Activated CD8-positive, alpha-beta memory T cell treated with anti-CD3 and anti-CD28 coated beads, Interleukin-2, amount 50 U/mL, for 24 hours (primary cell): ENCODE data around the gene GRK6.

Experiments used
- DNase-seq: peaks from one replicate; pipeline ENCODE4 v3.0.0-alpha.2; 2020; ENCODE audit errors: extremely low read depth

GRK6 gene

GRCh38 chr5:177453852-177454396 is 27.4 kb downstream of the GRK6 start:
- DNase-seq = no peak

DNA sequence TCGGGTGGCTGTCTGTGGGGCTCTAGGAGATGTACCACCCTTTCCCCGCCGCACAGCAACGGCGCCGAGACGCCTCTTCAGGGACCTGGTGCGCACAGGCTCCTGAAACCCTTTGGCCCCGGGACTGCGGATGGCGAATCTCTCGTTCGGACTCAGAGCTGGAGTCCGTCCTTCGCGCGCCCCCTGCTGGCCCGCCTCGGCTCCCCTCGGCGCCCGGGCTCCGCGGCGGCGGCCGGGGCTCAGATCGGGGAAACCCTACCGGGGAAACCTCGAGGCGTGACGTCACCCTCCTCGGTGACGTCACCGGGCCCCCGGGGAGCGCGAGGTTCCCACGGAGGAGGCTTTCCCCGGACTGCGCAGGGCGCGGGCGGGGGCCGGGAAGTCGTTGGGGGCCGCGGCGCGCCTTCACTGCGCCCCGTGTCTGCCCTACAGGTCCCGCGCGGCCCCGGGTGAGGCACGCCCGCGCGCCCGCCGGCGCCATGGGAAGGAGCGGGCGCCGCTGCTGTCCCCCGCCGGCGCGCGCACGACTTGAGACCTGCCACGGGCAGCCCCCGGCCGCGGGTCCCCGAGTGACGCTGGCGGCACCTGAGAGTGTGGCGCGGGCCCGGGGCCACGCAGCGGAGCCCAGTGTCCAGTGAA is 28.0 kb downstream of the GRK6 start:
- DNase-seq = peak; percentile 73

DNA sequence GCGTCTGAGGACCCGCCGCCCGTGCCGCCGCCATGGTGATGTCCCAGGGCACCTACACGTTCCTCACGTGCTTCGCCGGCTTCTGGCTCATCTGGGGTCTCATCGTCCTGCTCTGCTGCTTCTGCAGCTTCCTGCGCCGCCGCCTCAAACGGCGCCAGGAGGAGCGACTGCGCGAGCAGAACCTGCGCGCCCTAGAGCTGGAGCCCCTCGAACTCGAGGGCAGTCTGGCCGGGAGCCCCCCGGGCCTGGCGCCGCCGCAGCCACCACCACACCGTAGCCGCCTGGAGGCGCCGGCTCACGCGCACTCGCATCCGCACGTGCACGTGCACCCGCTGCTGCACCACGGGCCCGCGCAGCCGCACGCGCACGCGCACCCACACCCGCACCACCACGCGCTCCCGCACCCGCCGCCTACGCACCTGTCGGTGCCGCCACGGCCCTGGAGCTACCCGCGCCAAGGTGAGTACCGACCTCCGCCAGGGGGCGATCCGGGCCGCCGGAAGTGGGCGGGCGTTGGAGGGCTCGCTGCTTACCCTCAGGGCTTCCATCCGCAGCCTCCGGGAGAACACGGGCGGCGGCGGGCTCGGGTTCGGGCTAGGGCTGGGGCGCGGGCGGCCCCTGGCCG is 28.7 kb downstream of the GRK6 start:
- peak; percentile 77 for DNase-seq

DNA sequence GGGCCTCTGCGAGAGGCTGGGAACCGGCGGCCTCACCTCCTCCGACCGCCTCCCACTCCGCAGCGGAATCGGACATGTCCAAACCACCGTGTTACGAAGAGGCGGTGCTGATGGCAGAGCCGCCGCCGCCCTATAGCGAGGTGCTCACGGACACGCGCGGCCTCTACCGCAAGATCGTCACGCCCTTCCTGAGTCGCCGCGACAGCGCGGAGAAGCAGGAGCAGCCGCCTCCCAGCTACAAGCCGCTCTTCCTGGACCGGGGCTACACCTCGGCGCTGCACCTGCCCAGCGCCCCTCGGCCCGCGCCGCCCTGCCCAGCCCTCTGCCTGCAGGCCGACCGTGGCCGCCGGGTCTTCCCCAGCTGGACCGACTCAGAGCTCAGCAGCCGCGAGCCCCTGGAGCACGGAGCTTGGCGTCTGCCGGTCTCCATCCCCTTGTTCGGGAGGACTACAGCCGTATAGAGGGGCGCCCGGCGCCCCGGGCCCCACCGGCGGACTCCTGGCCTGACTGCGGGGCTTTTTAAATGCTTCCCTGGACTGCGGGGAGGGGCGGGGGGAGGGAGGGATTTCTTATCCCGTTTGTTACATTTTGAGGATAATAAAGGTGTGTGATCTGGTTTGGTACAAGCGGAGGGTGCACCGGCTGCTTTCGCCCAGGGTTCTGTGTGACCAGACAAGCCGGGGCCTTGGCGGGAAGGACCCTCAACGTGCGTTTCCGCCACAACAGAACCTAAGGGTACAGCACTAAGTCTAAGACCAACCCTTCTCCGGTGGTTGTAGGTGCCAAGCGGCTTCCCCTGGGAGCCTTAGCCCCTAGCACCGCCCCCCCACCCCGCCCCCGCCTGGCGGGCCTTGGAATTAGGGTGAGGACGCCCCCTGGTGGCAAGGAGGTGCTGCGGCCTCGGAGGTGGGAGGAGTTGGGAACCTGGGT is 29.4 kb downstream of the GRK6 start:
- peak; percentile 88 for DNase-seq

DNA sequence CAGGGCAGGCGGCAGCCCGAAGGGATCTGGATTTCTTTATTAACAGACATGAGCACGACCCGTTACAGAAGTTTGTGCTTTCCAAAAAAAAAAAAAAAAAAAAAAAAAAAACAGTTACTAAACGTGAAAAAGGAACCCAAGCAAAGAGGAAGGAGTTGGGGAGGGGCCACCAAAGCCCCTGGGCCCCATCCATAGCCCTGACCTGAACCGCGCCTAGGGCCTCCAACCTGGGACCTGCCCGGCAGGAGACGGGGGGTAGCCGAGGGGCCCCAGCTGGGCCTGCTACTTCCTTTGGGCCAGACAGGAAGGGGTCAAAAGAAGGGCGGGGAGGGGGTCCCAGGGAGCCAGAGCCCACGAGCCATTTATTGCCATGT is 30.1 kb downstream of the GRK6 start:
- no peak for DNase-seq

DNA sequence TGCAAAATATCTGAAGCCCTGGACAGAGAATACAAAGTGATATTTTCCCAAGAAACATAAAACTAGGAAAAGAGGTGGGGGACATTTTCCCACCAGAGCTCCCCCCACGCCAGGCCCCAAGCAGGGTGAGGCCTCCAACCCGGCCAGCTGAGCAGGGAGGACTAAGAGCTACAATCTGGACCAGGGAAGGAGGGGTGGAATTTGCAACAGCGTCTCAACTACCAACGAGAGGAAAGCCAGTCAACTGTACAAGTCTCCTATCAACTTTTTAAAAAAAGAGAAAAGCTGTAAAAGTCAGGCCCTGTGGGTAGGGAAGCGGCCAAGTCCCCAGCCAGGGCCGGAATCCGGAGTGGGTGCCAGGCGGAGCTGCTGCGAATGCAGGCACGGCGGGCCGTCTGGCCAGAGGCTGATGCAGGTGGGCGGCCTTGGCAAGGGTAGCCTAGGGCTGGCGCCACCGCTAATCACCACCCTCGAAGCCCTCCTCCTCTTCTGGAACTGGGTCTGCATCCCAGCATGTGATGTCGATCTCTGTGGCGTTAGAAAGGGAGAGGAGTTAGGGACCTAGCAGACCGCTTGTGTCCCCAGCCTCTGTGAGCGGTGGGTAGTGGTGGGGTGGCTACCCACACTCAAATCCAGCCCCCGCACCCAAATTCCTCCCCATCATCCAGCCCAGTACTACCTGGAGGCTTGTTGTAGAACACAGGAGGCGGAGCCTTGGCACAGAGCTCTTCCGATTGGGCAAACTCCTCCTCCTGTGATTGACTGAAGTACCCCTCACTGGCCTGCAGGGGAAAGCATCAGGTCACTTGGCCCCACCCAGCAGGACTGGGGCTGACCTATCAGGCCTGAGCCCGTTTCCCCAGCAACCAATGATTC is 30.7 kb downstream of the GRK6 start:
- no peak for DNase-seq

DNA sequence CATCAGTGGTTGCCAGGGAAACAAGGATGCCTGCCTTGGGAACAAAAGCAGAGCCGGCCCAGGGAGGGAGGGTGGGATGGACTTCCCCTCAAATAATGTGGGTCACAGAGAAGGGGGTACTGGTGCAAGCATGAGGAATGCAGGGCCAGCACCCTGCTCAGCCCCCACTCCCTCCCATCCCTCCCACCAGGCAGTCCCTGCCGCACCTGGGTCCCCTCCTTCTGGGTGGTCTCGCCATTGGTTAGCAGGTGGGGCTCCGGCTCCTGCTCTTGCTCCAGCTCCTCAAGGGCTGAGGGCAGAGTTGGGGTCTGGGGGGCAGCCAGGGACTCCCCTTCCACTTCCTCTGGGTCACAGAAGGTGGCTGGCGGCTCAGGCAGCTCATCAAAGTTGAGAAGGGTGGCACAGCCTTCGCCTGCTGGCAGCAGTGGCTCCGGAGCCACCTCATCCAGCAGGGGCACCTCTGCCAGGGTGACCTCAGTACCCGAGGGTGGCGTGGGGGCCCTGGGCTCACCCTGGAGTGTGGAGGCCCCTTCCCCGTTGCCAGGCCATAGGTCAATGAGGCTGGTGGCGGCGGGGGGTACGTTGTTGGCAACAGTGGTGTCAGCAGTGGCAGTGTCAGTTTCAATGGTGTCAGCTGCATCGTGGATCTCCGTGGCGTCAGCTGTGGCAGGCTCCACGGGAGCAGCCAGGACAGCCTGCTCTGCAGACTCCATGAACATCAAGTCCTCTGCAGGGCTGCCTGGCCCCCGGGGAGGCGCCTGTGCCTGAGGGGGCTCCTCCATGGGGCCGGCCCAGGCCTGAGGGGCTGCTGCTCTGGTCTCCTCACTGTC is 31.6 kb downstream of the GRK6 start:
- DNase-seq = no peak

DNA sequence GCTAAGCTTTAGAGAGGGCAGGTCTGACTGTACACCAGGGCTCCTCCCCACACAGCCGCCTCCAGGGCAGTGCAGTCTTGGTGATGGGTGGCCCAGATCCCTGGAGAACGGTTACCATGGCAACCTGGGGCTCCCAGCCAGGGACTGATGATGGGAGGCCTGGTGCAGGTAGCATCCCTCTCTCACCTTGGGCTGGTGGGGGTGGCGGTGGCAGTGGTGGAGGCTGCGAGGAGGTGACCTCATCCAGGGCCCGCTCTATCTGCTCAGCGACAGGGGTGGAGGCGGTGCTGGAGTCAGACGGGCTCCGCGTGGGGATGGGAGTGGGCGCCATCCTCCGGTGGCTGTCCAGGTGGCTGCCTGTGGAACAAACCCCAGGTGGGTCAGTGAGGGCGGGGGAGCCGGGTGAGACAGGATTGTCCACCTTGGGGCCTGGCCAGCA is 32.5 kb downstream of the GRK6 start:
- DNase-seq = no peak

GRCh38 chr5:177459357-177459756 is 32.9 kb downstream of the GRK6 start:
- no peak for DNase-seq

GRCh38 chr5:177459819-177460628 is 33.5 kb downstream of the GRK6 start:
- DNase-seq = no peak

DNA sequence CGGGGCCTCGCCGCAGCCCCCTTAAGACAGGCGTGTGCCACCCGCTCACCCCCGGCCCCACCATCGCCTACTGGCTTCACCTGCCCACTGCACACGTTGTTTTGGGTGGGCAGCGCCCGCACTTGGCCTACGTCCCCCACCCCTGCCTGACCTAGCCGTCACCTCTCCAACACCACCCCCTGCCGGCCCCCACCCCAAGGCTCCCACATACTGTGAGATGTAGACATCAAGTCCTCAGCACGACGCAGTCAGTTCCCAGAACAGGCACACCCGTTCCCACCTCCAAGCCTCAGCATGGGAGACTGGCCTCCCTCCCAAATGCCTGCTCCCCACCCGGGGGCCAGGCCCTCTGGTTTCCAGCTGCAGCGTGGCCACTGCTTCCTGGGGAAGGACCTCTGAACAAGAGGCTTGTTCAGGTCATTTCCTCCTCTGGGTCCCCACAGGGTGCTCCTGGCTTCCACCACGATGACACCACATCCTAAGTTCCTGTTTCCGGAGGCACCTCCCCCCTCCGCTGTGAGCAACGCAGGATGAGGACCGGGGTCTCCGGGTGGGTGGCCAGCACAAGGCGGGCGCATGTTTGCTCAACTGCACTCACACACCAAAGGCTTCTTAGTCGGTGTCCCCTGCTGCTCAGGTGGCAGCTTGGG is 35.7 kb downstream of the GRK6 start:
- no peak for DNase-seq

- no peak for DNase-seq
These were observed 38.6 kb downstream of the GRK6 start for GRCh38 chr5:177465044-177465443.

DNA sequence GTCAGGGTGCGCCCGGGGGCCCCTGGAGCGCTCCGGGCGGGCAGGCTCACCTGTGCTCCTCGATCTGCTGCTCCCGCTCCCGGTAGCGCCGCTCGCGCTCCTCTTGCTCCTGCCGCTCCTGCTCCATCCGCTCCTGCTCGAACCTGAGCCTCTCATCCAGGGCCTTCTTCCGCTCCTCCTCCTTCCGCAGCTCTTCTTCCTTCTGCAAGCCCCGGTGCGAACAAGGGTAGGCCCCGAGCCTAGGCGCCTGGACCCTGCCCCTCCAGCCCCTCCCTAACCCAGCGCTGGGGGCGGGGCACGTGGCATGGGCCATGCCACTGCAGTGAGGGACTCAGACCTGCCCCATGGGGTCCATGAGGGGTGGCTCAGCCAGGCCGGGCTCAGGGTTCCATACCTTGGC is 40.4 kb downstream of the GRK6 start:
- no peak for DNase-seq

- no peak for DNase-seq
These were observed 41.0 kb downstream of the GRK6 start for GRCh38 chr5:177467436-177467835.

DNA sequence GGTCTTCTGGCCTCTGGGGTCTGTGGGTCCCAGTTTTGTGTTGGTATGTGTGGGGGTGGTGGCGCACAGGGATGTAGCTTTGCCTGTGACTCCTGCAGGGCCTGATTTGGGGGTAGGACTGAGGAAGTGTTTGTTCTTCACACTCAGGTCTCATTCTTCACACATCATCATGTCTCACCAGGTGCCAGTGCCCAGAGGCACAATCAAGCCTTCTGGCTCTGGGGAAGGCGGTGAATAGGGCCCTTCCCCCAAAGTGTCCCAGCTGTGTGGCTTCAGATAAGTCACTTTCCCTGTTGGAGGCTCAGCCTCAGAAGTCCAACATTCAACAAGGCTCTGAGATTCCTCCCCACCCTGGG is 41.8 kb downstream of the GRK6 start:
- DNase-seq = no peak

DNA sequence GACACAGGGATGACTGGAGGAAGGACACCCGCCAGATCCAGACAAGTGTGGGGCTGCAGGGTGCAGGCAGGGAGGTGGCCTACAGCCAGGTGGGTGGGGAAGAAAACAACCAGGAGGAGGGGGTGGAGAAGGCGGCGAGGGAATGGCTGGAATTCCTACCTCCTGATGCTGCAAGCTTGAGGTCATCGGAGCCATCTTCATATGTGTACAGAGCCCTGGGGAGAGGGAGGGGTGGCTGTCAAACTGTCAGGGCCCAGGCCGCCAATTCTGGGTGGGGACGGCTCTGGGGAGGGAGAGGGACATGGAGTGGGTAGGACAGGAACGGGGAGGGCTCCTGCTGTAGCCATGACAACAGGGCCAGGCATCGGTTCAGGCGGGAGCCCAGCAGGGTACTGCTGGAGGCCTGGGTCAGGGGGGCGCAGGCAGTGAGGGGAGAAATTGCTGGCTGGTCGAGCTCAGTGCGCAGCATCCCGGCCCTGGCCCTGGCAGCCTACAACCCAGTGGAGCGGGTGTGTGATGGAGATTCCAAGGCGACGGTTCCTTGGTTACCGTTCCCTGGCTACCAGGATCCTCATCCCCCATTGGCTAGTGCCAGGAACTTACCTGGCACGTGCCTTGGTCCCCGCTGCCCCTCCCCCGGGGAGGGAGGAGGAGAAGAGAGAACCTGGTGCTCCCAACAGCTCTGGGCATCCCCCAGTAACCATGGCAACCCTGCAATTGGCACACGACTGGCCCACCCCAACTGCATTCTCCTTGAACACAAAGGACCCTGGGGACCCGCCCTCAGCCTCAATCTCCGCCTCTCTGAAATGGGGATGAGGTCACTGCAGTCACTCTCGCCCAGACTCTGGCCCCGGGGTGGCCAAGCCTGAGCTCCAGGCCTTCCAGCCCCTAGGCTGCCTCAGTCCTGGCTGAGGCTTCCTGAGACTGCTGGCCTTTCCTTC is 42.5 kb downstream of the GRK6 start:
- DNase-seq = no peak

DNA sequence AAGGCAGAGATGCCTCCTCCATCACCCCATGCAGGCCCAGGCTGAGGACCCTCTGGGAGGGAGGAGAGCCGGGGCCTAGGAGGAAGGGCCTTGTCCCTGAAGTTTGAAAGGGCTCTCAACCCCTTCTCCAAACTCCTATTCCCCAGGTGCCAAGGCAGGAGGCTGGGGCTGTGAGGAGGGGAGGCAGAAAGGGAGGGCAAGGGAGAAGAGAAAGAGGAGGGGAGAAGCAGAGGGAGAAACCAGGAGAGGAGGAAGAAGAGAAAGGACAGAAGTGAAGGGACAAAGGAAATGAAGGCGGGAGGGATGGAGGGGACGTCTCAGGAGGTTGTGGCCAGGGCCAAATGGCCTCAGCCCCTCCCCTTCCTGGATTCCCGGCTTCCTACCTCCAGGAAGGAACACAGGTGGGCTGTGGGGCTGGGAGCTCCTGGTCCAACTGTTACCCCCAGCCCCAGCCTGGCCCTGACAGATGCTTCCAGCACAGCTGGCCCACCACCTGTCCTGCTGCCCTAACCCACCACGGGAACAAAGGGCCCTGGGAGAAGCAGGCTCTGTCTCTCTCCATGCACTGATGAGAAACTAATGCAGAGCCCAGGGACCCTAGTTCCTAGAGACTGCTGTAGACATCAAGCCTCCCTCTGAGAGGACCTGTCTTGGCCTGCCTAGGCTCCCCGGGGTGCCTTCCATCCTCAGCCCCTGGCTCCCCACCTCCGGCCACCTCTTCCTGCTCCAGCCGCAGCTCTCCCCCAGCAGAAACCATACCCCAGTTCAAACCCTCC is 43.5 kb downstream of the GRK6 start:
- DNase-seq = no peak
